Retinal pigment epithelial cell (primary cell): ENCODE data around the gene CREB5.
A peak's percentile ranks its signal among the peaks of the same experiment; 100 is the strongest.

Source experiments
- DNase-seq: peaks from one replicate; pipeline ENCODE4 v3.0.0-alpha.2; 2010; ENCODE audit warnings: low read depth
- H3K4me3 ChIP-seq: 2 replicates; pipeline ENCODE4 v1.5.1; 2011; ENCODE audit warnings: mild to moderate bottlenecking, low read length, control low read depth, moderate library complexity
- CTCF ChIP-seq: conservative IDR thresholded peaks from 2 replicates; pipeline ENCODE4 v1.5.1; 2011; ENCODE audit warnings: low read depth, low read length, control low read depth, inconsistent platforms

The CREB5 gene

GRCh38 chr7:28855538-28856217 lies 443.4 kb downstream of the CREB5 start:
- no peak for TF ChIP-seq CTCF
- peak; percentile 37 for DNase-seq
- no peak overlapping the region for H3K4me3 ChIP-seq

- DNase-seq: no peak
- H3K4me3 ChIP-seq: no peak overlapping the region
- TF ChIP-seq CTCF: no peak
Measured at GRCh38 chr7:28856656-28857055, 444.3 kb downstream of the CREB5 start.

GRCh38 chr7:28858206-28858605 lies 445.9 kb downstream of the CREB5 start:
- DNase-seq: no peak
- no peak for TF ChIP-seq CTCF
- H3K4me3 ChIP-seq: no peak overlapping the region

- no peak overlapping the region for H3K4me3 ChIP-seq
- DNase-seq: no peak
- no peak for TF ChIP-seq CTCF
Measured at GRCh38 chr7:28858895-28859294, 446.6 kb downstream of the CREB5 start.

GRCh38 chr7:28861825-28862224 lies 449.5 kb downstream of the CREB5 start:
- DNase-seq: no peak
- no peak overlapping the region for H3K4me3 ChIP-seq
- TF ChIP-seq CTCF: no peak

GRCh38 chr7:28862595-28863272 lies 450.4 kb downstream of the CREB5 start:
- no peak for DNase-seq
- no peak overlapping the region for H3K4me3 ChIP-seq
- no peak for TF ChIP-seq CTCF

GRCh38 chr7:28865601-28866144 lies 453.4 kb downstream of the CREB5 start:
- no peak for TF ChIP-seq CTCF
- no peak overlapping the region for H3K4me3 ChIP-seq
- DNase-seq: no peak
